OCI-LY7 (cell line): ENCODE data around the gene BCL2L11. TPM values are rescaled to one million over a fixed set of nuclear protein-coding genes. Genes with fewer than 3 reads are reported as not detected.

ENCODE experiments used
- BruUV-seq: library from RNA; stranded (reverse); fragments of 400-500 nt; replicated peaks from 2 replicates; lab custom pipeline; 2021; lab: Mats Ljungman, UMichigan
- CTCF ChIA-PET: fragments of 300-600 bp; sonication (Branson Sonifier 250); formaldehyde crosslinking; loops from one replicate; lab custom pipeline; 2022; ENCODE audit warnings: antibody characterized with exemption; ENCODE audit not compliant: unreplicated experiment; lab: Charles Lee
- POLR2A ChIA-PET: fragments of 300-600 bp; sonication (Branson Sonifier 250); formaldehyde crosslinking; loops from one replicate; lab custom pipeline; 2022; ENCODE audit warnings: antibody characterized with exemption; lab: Charles Lee
- DNase-seq: peaks from one replicate; pipeline ENCODE4 v3.0.0-alpha.2; 2015; ENCODE audit warnings: low spot score
- H2AFZ ChIP-seq: fragments of 200-600 bp; sonication (generic), shearing (Covaris generic); 2 replicates; pipeline ENCODE4 v1.6.1; 2014; ENCODE audit warnings: mild to moderate bottlenecking, antibody characterized with exemption, low read length, moderate library complexity
- H3K27ac ChIP-seq: fragments of 200-600 bp; sonication (generic); 2 replicates; pipeline ENCODE4 v1.5.1; 2014; ENCODE audit warnings: mixed run types, low read depth, mild to moderate bottlenecking, moderate library complexity, low read length, inconsistent platforms; ENCODE audit not compliant: poor library complexity, severe bottlenecking
- H3K36me3 ChIP-seq: fragments of 200-600 bp; sonication (generic); 2 replicates; pipeline ENCODE4 v1.6.1; 2014; ENCODE audit warnings: mild to moderate bottlenecking, antibody characterized with exemption, low read length, moderate library complexity, mixed read lengths; ENCODE audit not compliant: insufficient read depth
- H3K4me1 ChIP-seq: fragments of 200-600 bp; sonication (generic); 2 replicates; pipeline ENCODE4 v1.5.1; 2014; ENCODE audit warnings: mild to moderate bottlenecking, low read length; ENCODE audit not compliant: insufficient read depth, poor library complexity, severe bottlenecking
- H3K4me2 ChIP-seq: fragments of 200-600 bp; sonication (generic); 2 replicates; pipeline ENCODE4 v1.6.1; 2014; ENCODE audit warnings: mild to moderate bottlenecking, low read length
- H3K4me3 ChIP-seq: fragments of 200-600 bp; sonication (generic); 2 replicates; pipeline ENCODE4 v1.5.1; 2014; ENCODE audit warnings: mild to moderate bottlenecking, low read depth, low read length; ENCODE audit not compliant: poor library complexity, severe bottlenecking
- H3K79me2 ChIP-seq: fragments of 200-600 bp; sonication (generic); 2 replicates; pipeline ENCODE4 v1.6.1; 2016; ENCODE audit warnings: low read depth, mild to moderate bottlenecking, low read length, moderate library complexity, mixed read lengths; ENCODE audit not compliant: insufficient read depth
- H3K9me2 ChIP-seq: fragments of 200-600 bp; sonication (generic); 2 replicates; pipeline ENCODE4 v1.6.1; 2016; ENCODE audit warnings: mild to moderate bottlenecking, low read length, mixed read lengths; ENCODE audit not compliant: insufficient read depth
- H3K9me3 ChIP-seq: fragments of 200-600 bp; sonication (generic); 2 replicates; pipeline ENCODE4 v1.6.1; 2014; ENCODE audit warnings: mild to moderate bottlenecking, mixed run types, low read length, mixed read lengths
- H4K20me1 ChIP-seq: fragments of 200-600 bp; sonication (generic); 2 replicates; pipeline ENCODE4 v1.6.1; 2014; ENCODE audit warnings: mild to moderate bottlenecking, antibody characterized with exemption, low read length, moderate library complexity, mixed read lengths; ENCODE audit not compliant: insufficient read depth
- CTCF ChIP-seq: fragments of 200-600 bp; sonication (generic); conservative IDR thresholded peaks from 2 replicates; pipeline ENCODE4 v1.5.1; 2014; ENCODE audit warnings: mild to moderate bottlenecking, antibody characterized with exemption, low read length, moderate library complexity, mixed read lengths
- EZH2phosphoT487 ChIP-seq: fragments of 200-600 bp; sonication (generic); IDR thresholded peaks from 2 replicates; pipeline ENCODE4 v1.6.1; 2018; ENCODE audit warnings: low read depth, borderline replicate concordance, mild to moderate bottlenecking, mixed run types, antibody characterized with exemption, low read length, moderate library complexity, mixed read lengths
- intact Hi-C: fragments of 100-400 bp; cut with micrococcal nuclease; formaldehyde crosslinking; loops from one replicate; pipeline ENCODE4 v1.10.0; 2022; ENCODE audit not compliant: unreplicated experiment
- total RNA-seq, 2 experiments: library from RNA; depleted of rRNA in 1 of 2; stranded (reverse); fragments of >200 nt in 1 of 2; shearing (Covaris generic) in 1 of 2; gene quantifications; 2 replicates each; pipeline ENCODE4 v1.2.3, GENCODE V29; 2014 to 2022

BCL2L11 gene
- total RNA-seq, 2 experiments from 2014 or later: 16.0 to 20.3 TPM

GRCh38 chr2:111207851-111208250 is 87.1 kb downstream of the BCL2L11 start:
- no peak overlapping the region for H3K27ac ChIP-seq
- intact Hi-C loops: no loop called here
- BruUV-seq: no TSS peak
- no peaks in the 10 kb centered on the region for H3K79me2 ChIP-seq
- H3K36me3 ChIP-seq: no peaks in the 10 kb centered on the region
- no peak overlapping the region for H3K4me2 ChIP-seq
- peaks cover 9% of the 10 kb centered on the region; the same call in 1 of the 2 replicates for H3K9me3 ChIP-seq
- no peak overlapping the region for H2AFZ ChIP-seq
- ChIA-PET POLR2A (interaction anchor here (0.7 kb wide), 1 partner anchor 38 kb away, joined by 3 read pairs; no protein-coding TSS in a partner anchor), CTCF (no interaction called here)
- DNase-seq: no peak
- no peak overlapping the region for H3K4me3 ChIP-seq
- no peaks in the 10 kb centered on the region for H3K4me1 ChIP-seq
- 0 out of 2 replicates have a peak, but pooled peaks cover 2% of the 10 kb centered on the region for H3K9me2 ChIP-seq
- no peaks in the 10 kb centered on the region for H4K20me1 ChIP-seq
- TF ChIP-seq EZH2phosphoT487 (no peak), CTCF (no peak)

- CTCF ChIA-PET: no interaction called here
Measured at GRCh38 chr2:111208639-111209038, 87.9 kb downstream of the BCL2L11 start.

More at GRCh38 chr2:111208639-111209038, 87.9 kb downstream of the BCL2L11 start:
- DNase-seq: no peak
- POLR2A ChIA-PET: no interaction called here
- H3K36me3 ChIP-seq: no peaks in the 10 kb centered on the region
- no peaks in the 10 kb centered on the region for H3K4me1 ChIP-seq
- H3K4me2 ChIP-seq: no peak overlapping the region
- TF ChIP-seq CTCF (no peak), EZH2phosphoT487 (no peak)
- H3K79me2 ChIP-seq: no peaks in the 10 kb centered on the region
- no peak overlapping the region for H2AFZ ChIP-seq
- intact Hi-C loops: no loop called here
- BruUV-seq: no TSS peak
- H3K27ac ChIP-seq: no peak overlapping the region
- 0 out of 2 replicates have a peak, but pooled peaks cover 6% of the 10 kb centered on the region for H3K9me2 ChIP-seq
- H3K9me3 ChIP-seq: peaks cover 16% of the 10 kb centered on the region; the same call in 1 of the 2 replicates
- no peaks in the 10 kb centered on the region for H4K20me1 ChIP-seq
- H3K4me3 ChIP-seq: no peak overlapping the region
